IPS DF 6.9 (cell line): ENCODE results near the gene PTPRN2.

ENCODE experiments used
- DNase-seq: peaks from one replicate; pipeline ENCODE4 v3.0.0-alpha.2; 2013; ENCODE audit warnings: low read depth, low spot score
- H3K27ac ChIP-seq: one replicate; pipeline ENCODE4 v1.5.1; 2013; ENCODE audit warnings: low read length, control low read depth
- H3K27me3 ChIP-seq: 2 replicates; pipeline ENCODE4 v1.6.1; 2013; ENCODE audit warnings: mild to moderate bottlenecking, low read length; ENCODE audit not compliant: control insufficient read depth, insufficient read depth
- H3K36me3 ChIP-seq: 2 replicates; pipeline ENCODE4 v1.6.1; 2013; ENCODE audit warnings: low read length; ENCODE audit not compliant: control insufficient read depth, insufficient read depth
- H3K4me1 ChIP-seq: 2 replicates; pipeline ENCODE4 v1.6.1; 2013; ENCODE audit warnings: low read length; ENCODE audit not compliant: control insufficient read depth, insufficient read depth
- H3K4me3 ChIP-seq: 2 replicates; pipeline ENCODE4 v1.5.1; 2013; ENCODE audit warnings: mild to moderate bottlenecking, low read length
- H3K9me3 ChIP-seq: 2 replicates; pipeline ENCODE4 v1.6.1; 2013; ENCODE audit warnings: low read length, inconsistent platforms; ENCODE audit not compliant: control insufficient read depth, insufficient read depth
- WGBS: extraction: QIAGEN DNeasy Blood & Tissue Kit; methylation state at CpG from one replicate; pipeline ENCODE4 v1.1.7; 2013; ENCODE audit warnings: mixed read lengths, missing lambda C conversion rate; ENCODE audit not compliant: insufficient read length, insufficient coverage; 5-methylcytosine and 5-hydroxymethylcytosine counted together

Gene PTPRN2

DNA sequence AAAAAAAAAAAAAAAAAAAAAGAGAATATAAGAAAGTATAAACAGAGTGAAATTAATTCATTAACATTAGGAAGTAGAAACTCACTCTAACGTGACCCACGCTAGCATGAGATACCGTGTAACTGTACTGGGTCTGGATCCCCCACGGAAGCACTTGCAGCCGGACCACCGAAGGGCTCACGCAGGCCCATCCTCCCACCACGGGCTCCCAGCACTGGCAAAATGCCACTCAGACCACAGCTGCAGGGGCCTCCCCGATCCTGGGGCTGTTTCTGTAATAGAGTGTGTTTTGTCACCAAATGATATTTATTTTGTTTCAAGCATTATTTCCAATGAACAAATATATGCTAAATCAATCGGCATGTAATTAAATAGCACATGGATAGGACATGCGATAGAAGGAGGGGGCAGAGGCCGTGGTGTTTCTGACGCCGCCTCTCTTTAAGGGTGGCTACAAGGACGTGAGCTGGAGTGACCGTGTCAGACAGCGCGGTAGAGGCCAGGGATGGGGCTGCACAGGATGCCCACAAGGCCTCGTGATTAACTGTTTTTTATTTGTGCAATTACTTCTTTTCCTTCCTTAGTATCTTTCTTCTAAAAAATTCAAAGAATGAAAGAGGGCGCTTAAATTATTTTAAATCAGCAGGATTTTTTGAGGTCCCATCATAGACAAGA, 568.5 kb downstream of the PTPRN2 start:
- H3K4me3 ChIP-seq, result no peak overlapping the region
- H3K9me3 ChIP-seq, result peaks cover 36% of the 10 kb centered on the region
- no peaks in the 10 kb centered on the region for H3K4me1 ChIP-seq
- DNase-seq, result no peak
- WGBS, result no CpG with 5 or more reads among the region's 20 CpGs
- no peaks in the 10 kb centered on the region for H3K27me3 ChIP-seq
- no peaks in the 10 kb centered on the region for H3K36me3 ChIP-seq
- no peak overlapping the region for H3K27ac ChIP-seq

DNA sequence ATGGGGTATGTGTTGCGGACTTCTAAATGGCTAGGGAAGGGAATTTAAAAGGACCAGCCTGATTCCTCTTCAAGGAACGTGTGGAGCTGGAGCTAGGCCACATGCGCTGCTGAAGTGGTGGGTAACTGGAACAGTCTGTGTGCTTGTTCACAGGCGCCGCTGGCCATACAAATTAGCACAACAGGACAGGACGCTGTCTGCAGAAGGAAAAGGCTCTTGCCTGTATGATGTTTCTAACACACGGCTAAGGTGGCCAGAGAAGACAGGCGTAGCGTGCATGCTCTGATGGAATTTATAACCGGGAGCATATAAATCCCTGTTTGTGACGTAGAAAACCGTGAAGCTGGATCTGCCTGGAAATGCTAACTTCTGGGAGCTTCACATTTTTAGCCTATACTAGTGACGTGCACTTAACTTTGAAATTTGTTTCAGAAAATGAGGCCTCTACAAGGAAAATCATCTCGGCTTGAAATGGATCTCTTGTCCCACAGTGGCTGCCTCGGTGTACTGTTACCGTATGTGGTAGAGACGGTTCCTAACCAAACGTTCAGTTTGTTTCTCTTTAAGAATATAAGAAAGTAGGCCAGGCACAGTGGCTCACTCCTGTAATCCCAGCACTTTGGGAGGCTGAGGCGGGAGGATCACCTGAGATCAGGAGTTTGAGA, 569.4 kb downstream of the PTPRN2 start:
- no peak overlapping the region for H3K27ac ChIP-seq
- no peak for DNase-seq
- H3K4me3 ChIP-seq, result no peak overlapping the region
- H3K36me3 ChIP-seq, result no peaks in the 10 kb centered on the region
- H3K9me3 ChIP-seq, result peaks cover 34% of the 10 kb centered on the region
- H3K4me1 ChIP-seq, result no peaks in the 10 kb centered on the region
- no CpG with 5 or more reads among the region's 19 CpGs for WGBS
- no peaks in the 10 kb centered on the region for H3K27me3 ChIP-seq

DNA sequence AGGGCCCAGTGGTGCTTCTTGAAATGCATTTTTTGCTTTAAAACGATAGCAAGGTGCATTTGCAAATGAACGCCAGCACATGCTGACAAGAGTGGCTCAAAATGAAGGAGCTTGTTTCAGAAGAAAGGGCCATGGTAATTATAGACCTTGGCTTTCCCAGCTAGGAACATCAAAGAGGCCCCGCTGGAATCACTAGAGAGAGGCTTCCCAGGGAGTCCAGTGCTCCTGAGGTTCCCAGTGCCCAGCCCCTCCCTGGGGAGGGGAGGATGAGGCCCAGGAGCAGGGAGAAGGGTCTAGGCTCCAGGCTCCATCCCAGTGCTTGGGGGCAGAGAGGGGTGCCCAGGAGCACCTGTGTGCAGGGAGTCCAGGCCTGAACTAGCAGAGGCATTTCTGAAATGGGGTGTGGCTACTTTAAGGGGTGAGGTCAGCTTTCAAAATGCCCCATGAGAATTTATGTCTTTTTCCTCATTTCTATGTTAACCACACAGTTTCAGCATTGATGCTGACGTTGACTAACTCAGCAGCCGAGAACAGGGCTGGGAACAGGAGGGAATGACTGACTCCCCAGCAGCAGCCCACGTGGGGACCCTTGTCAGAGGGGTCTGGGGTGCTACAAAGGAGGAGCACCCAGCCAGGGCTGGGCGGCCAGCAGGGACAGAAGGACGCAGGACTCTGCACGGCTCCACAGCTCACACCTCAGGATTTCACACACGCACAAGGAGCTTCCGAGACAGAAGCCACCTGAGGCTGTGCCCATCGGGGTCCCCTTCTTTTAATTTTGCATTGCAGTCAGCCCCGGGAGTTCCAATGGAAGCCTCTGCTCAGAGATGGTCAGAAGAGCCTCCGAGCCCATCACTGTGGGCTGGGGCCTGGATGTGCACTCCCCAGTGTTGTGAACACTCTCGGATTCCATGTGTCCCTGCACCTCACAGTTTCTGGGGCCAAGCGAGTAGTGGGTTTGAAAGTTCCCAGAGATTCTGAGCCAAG, 570.2 kb downstream of the PTPRN2 start:
- Histone ChIP-seq H3K4me3 (no peak overlapping the region), H3K9me3 (peaks cover 32% of the 10 kb centered on the region), H3K27ac (no peak overlapping the region), H3K4me1 (no peaks in the 10 kb centered on the region), H3K36me3 (no peaks in the 10 kb centered on the region), H3K27me3 (no peaks in the 10 kb centered on the region)
- no peak for DNase-seq
- WGBS, result no CpG with 5 or more reads among the region's 16 CpGs

DNA sequence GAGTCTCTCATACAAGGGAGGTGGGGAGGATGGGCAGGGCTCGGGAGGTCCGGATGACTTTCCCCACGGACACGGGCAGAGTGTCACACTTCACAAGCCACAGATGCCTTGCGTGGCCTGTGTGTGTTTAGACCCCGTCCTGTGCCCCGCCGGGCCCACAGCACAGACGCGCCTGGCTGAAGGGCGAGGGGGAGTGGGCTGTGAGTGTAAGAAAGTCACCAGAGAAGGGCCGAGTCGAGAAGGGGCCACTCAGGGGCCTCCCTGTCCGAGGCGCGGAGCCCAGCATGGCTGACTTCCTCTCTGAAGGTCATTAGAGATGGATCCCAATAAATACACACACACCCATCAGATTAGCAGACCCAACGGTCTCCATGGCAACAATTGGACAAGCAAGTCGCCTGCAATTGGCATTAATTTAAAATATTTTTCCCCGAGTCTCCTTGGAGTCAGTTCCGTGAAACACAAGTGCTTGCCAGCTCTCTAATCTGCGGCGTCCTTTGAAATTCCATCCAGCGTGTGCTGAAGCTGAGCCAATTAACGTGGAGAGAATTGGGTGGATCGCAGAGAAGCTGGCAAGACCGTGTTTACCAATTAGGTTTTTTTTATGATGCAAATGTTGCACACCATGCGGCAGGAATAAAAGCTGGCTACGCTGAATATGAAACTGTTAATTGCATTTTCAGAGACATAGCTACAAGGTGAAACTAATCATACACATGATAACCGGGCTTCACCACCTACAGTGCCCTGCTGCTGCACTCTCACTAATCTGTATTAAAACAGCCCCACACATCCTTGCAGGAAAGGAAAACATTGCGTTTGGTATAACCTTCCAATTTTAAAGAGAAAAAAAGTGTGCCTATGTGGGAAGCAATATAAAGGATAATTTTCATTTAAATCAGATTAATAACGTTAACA, 571.2 kb downstream of the PTPRN2 start:
- no CpG with 5 or more reads among the region's 31 CpGs for WGBS
- no peak overlapping the region for H3K27ac ChIP-seq
- no peak overlapping the region for H3K4me3 ChIP-seq

DNA sequence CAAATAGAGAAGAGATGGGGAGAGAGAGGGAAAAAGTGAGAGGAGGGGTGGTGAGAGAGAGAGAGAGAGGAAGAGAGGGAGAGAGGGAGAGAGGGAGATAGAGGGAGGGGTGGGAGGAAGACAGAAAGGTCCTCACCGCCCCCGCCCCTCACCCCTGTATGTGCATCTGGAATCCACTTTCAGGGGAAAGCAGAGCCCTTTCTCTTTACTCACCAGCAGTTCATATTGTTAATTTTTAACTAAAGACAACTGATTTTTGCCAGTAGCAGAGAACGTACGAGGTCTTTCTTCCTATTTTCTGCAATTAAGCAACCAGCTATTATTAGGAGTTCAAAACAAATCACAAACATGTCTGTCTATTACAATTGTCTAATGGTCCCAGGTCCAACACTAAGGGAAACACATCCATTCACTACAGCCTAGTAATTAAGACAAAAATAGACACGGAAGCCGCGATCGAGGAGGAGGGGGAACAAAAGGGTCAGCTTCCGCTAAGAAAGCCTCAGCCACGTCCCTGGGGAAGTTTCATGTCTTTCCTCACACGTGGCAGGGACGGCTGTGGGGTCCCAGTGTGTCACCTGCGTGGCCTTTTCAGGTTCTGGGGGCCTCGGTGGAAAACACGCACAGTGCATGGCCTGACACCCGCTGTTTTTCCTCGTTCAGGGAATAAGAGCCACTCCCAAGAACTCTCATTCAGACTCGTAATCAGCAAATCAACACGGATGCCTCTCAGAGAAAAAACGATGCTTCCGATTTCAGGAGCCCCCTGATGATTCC, 572.0 kb downstream of the PTPRN2 start:
- Histone ChIP-seq H3K4me3 (no peak overlapping the region), H3K27ac (no peak overlapping the region), H3K36me3 (no peaks in the 10 kb centered on the region), H3K9me3 (peaks cover 30% of the 10 kb centered on the region), H3K27me3 (no peaks in the 10 kb centered on the region), H3K4me1 (no peaks in the 10 kb centered on the region)
- WGBS, result no CpG with 5 or more reads among the region's 21 CpGs
- DNase-seq, result no peak

More for the DNA sequence above, 571.2 kb downstream of the PTPRN2 start:
- Histone ChIP-seq H3K36me3 (no peaks in the 10 kb centered on the region), H3K4me1 (no peaks in the 10 kb centered on the region), H3K9me3 (peaks cover 28% of the 10 kb centered on the region), H3K27me3 (no peaks in the 10 kb centered on the region)
- DNase-seq, result no peak

DNA sequence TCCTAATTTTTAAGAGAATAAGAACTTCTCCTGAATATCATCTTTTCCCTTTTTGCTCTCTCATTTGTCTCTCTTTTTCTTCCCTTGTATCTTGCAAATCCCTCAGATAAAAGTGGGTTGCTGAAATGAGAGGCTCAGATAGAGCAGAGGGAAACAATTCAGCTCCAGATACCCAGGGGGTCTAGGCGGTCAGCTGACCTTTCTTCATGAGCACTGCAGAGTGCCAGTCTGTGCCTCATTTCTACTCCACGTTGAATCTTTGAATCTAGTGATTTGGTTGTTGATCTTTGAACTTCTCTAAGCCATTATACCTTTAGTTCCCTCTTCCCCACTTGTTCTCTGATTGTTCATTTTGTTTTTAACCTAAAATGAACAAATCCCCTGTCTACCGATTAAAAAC, 572.6 kb downstream of the PTPRN2 start:
- WGBS, result no CpG with 5 or more reads among the region's 3 CpGs
- H3K27ac ChIP-seq, result no peak overlapping the region
- no peaks in the 10 kb centered on the region for H3K36me3 ChIP-seq
- H3K9me3 ChIP-seq, result peaks cover 24% of the 10 kb centered on the region
- H3K27me3 ChIP-seq, result no peaks in the 10 kb centered on the region
- H3K4me3 ChIP-seq, result no peak overlapping the region
- no peak for DNase-seq
- no peaks in the 10 kb centered on the region for H3K4me1 ChIP-seq

DNA sequence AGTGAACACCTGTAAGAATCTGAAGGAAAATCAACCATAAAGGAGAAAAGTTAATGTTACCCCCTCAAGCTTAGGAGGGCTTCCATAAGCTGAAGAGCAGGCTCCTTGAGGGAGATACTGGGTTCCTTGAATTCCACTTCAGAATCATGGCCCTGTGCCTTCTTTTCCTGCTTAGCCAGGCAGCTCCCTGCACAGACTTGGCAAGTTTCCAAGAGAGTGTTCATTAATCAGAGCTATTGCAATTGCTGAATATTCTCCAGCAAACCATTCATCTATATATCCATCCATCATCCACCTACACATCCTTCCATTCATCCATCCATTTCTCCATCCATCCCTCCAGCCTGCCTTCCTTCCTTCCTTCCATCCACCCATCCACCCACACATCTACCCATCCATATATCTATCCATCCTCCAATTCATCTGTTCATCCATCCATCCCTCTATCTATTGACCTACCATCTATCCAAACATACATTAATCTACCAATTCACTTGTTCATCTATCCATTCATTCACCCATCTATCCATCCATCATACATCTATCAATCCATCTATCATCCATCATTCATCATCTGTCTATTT, 574.4 kb downstream of the PTPRN2 start:
- no peak for DNase-seq
- H3K4me3 ChIP-seq, result no peak overlapping the region
- no peaks in the 10 kb centered on the region for H3K36me3 ChIP-seq
- no peaks in the 10 kb centered on the region for H3K4me1 ChIP-seq
- H3K27ac ChIP-seq, result no peak overlapping the region
- H3K9me3 ChIP-seq, result peaks cover 22% of the 10 kb centered on the region
- no peaks in the 10 kb centered on the region for H3K27me3 ChIP-seq

DNA sequence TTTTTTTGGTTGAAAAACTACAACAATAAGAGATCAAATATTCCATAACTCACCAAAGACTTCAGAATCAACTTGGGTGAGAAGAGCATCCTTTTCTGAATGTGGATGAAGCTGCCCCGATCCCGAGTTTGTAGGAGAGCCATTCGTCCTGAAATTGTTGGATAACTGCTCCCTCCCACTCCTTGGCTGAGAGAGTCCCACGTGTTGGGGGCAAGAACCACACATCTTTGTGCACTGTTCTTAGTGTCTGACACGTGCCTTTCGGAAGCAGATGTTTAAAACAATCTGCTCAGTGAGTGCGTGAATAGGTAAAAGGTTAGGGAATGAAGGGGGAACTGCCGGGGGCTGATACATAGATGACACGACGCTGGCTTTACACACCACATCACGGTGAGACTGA, 575.7 kb downstream of the PTPRN2 start:
- DNase-seq, result no peak
- H3K4me1 ChIP-seq, result no peaks in the 10 kb centered on the region
- H3K4me3 ChIP-seq, result no peak overlapping the region
- H3K27me3 ChIP-seq, result no peaks in the 10 kb centered on the region
- WGBS, result no CpG with 5 or more reads among the region's 11 CpGs
- no peaks in the 10 kb centered on the region for H3K36me3 ChIP-seq
- peaks cover 23% of the 10 kb centered on the region for H3K9me3 ChIP-seq
- H3K27ac ChIP-seq, result no peak overlapping the region

DNA sequence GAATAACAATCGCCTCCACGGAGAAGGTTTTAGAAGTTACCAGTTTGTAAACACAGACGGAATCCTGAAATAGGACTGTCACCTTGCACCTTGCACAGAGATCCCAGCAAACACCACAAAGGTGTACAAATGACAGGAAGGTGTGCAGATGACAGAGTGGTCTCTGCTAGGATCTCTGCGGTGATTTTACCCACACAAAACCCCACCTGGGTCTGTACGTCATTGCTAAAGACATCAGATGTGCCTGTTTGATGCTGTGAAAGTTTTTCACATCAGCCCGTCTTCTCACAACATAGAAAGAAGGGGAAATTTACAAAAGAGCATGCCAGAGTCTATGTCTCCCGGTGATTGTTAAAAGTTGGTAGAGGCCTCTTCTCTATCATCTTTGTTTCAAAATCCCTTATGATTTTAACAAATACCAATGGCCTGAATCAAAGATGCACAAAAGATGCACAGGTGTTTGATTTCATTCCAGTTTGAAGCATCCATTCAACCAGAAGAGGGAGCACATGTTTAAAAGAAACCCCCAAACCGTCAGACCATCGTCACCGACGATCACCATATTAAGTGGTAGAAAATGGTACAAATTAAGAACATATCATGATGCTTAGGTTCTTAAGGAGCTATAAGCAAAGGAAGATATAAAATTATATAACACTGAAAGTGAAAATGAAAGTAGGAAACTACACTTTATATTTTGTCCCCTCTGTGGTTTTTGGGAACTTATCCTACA, 576.5 kb downstream of the PTPRN2 start:
- Histone ChIP-seq H3K27me3 (no peaks in the 10 kb centered on the region), H3K27ac (no peak overlapping the region), H3K9me3 (peaks cover 19% of the 10 kb centered on the region), H3K36me3 (no peaks in the 10 kb centered on the region; the same call in 1 of the 2 replicates), H3K4me1 (no peaks in the 10 kb centered on the region), H3K4me3 (no peak overlapping the region)
- no CpG with 5 or more reads among the region's 11 CpGs for WGBS
- DNase-seq, result no peak
